Stomach (tissue), 9 donors: ENCODE measurements around the gene HSPA1L. TPM values are rescaled to one million over a fixed set of nuclear protein-coding genes. Genes with fewer than 3 reads are reported as not detected.

Source experiments
- DNase-seq, 2 donors: peaks; one replicate each; pipeline versions ENCODE4 v3.0.0 to v3.0.0-alpha.2; 2013 to 2019
- H3K27ac ChIP-seq, 5 donors: fragments of 200-600 bp in 4 of 5; sonication (generic) in 4 of 5; one replicate each; pipeline ENCODE4 v1.5.1; 2013 to 2019; ENCODE audit warnings: mild to moderate bottlenecking in 1 of 5, moderate library complexity in 1 of 5
- H3K27me3 ChIP-seq, 3 donors: fragments of 200-600 bp; sonication (generic); one replicate each; pipeline ENCODE4 v1.5.1; 2017 to 2019; ENCODE audit warnings: mixed run types in 1 of 3
- H3K36me3 ChIP-seq, 4 donors: fragments of 200-600 bp; sonication (generic); 1 replicate in 3 of 4; 2 replicates in 1 of 4; pipeline ENCODE4 v1.5.1; 2016 to 2019
- H3K4me1 ChIP-seq, 4 donors: fragments of 200-600 bp; sonication (generic); one replicate each; pipeline ENCODE4 v1.5.1; 2016 to 2019
- H3K4me3 ChIP-seq, 4 donors: fragments of 200-600 bp; sonication (generic) in 3 of 4; one replicate each; pipeline ENCODE4 v1.5.1; 2016 to 2019; ENCODE audit warnings: mild to moderate bottlenecking in 1 of 4
- H3K9me3 ChIP-seq, 4 donors: fragments of 200-600 bp; sonication (generic); one replicate each; pipeline ENCODE4 v1.5.1; 2016 to 2019
- EP300 ChIP-seq: sonication (generic); formaldehyde crosslinking; IDR thresholded peaks from one replicate; pipeline ENCODE4 v1.6.1; 2017; ENCODE audit warnings: antibody characterized with exemption
- POLR2A ChIP-seq, 4 donors: fragments of 450-650 bp; IDR thresholded peaks; one replicate each; pipeline ENCODE4 v1.6.1; 2016; ENCODE audit warnings: antibody characterized with exemption in 4 of 4, control low read depth in 2 of 4, mild to moderate bottlenecking in 1 of 4, moderate library complexity in 1 of 4
- POLR2AphosphoS5 ChIP-seq, 3 donors: sonication (generic); formaldehyde crosslinking; IDR thresholded peaks; one replicate each; pipeline ENCODE4 v1.6.1; 2016; ENCODE audit warnings: antibody characterized with exemption in 3 of 3
- WGBS, 5 donors: extraction: QIAGEN DNeasy Blood & Tissue Kit in 3 of 5; methylation state at CpG; one replicate each; pipeline versions ENCODE4 v1.1.5 to v1.1.7; 2013 to 2018; 5-methylcytosine and 5-hydroxymethylcytosine counted together
- intact Hi-C: fragments of 100-400 bp; cut with DNase I; formaldehyde crosslinking; loops from one replicate; pipeline ENCODE4 v1.15.1; 2023; ENCODE audit warnings: low total_unique reads
- polyA plus RNA-seq, 3 donors: library from polyadenylated mRNA; stranded (reverse); fragments of 200-250 nt; gene quantifications; one replicate each; pipeline ENCODE4 v1.2.3, GENCODE V29; 2013
- total RNA-seq, 5 donors: library from RNA; depleted of rRNA; stranded (reverse); fragments of >200 nt; gene quantifications; one replicate each; pipeline versions ENCODE4 v1.1.0 to v1.2.3, GENCODE V29; 2014 to 2016
- TF ChIP-seq, protein P1 (sequence below), 7 experiments: fragments of 450-650 bp in 4 of 7; fragments of 200-600 bp in 3 of 7; sonication (generic) in 3 of 7; IDR thresholded peaks; one replicate each; pipeline ENCODE4 v1.5.1; 2016 to 2019; ENCODE audit warnings: antibody characterized with exemption in 7 of 7, control low read depth in 2 of 7, mild to moderate bottlenecking in 1 of 7
- donor health status: healthy with polysubstance abuse.
- donor health status: Bipolar disorder and iron deficiency.
- donor health status: healthy.

HSPA1L gene
- total and polyA plus RNA-seq, 8 donors = 0.46 to 1.7 (median 0.98) TPM; not detected in 3

DNA sequence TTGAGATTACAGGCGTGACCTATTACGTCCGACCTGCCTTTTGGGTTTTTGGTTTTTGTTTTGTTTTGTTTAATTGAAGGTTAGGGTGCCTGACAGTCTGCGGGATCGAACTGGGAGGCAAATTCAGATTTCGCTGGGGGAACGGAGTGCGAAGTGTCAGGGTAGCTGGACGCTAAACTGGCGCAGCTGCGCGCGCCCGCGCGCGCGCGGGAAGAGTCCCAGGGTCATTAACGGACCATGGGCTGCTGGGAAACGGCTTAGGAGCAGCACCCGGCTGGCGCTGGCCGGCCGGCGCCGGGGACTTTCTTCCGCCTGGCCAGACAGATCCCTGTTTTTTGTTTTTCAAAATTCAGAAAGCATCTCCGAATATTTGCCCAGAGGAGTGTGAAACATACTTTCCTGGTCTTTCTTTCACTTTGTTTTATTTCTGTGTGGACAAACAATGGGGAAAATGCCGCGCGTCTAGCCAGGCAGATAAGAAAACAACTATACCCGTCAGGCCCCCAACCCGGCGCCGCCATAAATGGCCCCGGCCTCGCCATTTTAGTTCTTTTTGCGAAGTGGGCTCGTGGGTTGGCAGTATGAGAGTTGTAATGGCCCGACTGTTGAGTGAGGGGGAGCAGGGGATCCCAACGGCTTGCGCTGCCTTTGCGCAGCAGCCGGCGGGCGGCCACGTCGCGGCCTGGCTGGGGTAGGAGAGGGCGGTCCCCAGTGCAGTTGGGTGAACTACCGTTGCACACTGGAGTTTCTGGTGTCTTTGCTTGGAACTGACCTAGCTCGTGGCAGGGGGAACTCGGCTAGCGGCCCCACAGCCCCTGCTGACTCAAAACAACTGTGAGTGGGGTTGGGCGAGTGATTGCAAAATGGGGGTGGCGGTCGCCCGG, 19.5 kb upstream of the HSPA1L start:
- H3K9me3 ChIP-seq = no peaks in the 10 kb centered on the region
- peaks cover 46 to 79% (median 71%) of the 10 kb centered on the region in 4 donors for H3K4me1 ChIP-seq
- peak overlapping the region; percentile 81 to 96 (median 88) for H3K4me3 ChIP-seq
- intact Hi-C loops = no loop called here
- DNase-seq = peak; percentile 87 to 96
- 0 to 1% (median 1%) methylated on average over 39 to 59 of the region's 59 CpGs for WGBS, 5 donors
- peaks cover 25 to 33% (median 31%) of the 10 kb centered on the region in 4 donors for H3K36me3 ChIP-seq
- peak overlapping the region; percentile 94 to 97 (median 96) for H3K27ac ChIP-seq
- TF ChIP-seq EP300 = no peak
- TF ChIP-seq POLR2AphosphoS5 (IDR thresholded peaks at IDR 0.05) = peak in 2 of 3 donors; percentile 53 to 84
- TF ChIP-seq, protein P1, sequence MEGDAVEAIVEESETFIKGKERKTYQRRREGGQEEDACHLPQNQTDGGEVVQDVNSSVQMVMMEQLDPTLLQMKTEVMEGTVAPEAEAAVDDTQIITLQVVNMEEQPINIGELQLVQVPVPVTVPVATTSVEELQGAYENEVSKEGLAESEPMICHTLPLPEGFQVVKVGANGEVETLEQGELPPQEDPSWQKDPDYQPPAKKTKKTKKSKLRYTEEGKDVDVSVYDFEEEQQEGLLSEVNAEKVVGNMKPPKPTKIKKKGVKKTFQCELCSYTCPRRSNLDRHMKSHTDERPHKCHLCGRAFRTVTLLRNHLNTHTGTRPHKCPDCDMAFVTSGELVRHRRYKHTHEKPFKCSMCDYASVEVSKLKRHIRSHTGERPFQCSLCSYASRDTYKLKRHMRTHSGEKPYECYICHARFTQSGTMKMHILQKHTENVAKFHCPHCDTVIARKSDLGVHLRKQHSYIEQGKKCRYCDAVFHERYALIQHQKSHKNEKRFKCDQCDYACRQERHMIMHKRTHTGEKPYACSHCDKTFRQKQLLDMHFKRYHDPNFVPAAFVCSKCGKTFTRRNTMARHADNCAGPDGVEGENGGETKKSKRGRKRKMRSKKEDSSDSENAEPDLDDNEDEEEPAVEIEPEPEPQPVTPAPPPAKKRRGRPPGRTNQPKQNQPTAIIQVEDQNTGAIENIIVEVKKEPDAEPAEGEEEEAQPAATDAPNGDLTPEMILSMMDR (IDR thresholded peaks at IDR 0.05) = no peak
- peak in 1 of 4 donors; percentile 31 for TF ChIP-seq POLR2A (IDR thresholded peaks at IDR 0.05)
- H3K27me3 ChIP-seq = no peaks in the 10 kb centered on the region

DNA sequence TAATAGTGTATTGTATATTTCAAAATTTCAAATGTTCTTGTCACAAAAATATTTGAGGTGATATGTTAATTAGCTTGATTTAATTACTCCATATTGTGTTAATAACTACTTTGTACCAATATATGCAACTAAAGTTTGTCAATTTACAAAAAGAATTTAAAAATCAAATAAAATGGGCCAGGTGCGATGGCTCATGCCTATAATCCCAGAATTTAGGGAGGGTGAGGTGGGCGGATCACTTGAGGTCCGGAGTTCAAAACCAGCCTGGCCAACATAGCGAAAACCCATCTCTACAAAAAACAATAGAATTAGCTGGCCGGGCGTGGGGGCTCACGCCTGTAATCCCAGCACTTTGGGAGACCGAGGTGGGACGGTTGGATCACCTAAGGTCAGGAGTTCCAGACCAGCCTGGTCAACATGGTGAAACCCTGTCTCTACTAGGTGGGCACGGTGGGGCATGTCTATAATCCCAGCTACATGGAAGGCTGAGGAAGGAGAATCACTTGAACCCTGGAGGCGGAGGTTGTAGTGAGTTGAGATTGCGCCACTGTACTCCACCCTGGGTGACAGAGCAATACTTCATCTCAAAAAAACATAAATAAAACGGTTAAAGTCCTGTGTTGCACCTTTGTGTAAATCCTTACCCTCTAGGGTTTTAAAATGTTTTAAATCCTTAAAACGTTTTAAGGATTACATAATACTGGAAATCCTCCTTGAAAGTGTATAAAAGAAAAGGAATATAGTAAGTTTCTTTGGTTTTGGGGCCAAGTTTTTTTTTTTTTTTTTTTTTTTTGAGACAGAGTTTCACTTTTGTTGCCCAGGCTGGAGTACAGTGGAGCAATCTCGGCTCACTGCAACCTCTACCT, 16.5 kb upstream of the HSPA1L start:
- 68 to 76% (median 71%) methylated on average over 15 of the region's 15 CpGs for WGBS, 5 donors
- peaks cover 0 to 3% (median under 1%) of the 10 kb centered on the region in 4 donors for H3K36me3 ChIP-seq
- TF ChIP-seq POLR2A (IDR thresholded peaks at IDR 0.05) = no peak
- TF ChIP-seq EP300 = no peak
- TF ChIP-seq POLR2AphosphoS5 (IDR thresholded peaks at IDR 0.05) = peak in 1 of 3 donors; percentile 11
- TF ChIP-seq, protein P1 (IDR thresholded peaks at IDR 0.05) = no peak
- intact Hi-C loops = no loop called here
- peak overlapping the region; percentile 59 to 76 (median 66) for H3K4me3 ChIP-seq
- H3K27me3 ChIP-seq = no peaks in the 10 kb centered on the region
- peak overlapping the region; percentile 8 to 97 (median 96) for H3K27ac ChIP-seq
- no peaks in the 10 kb centered on the region for H3K9me3 ChIP-seq
- DNase-seq = no peak
- H3K4me1 ChIP-seq = peaks cover 29 to 53% (median 47%) of the 10 kb centered on the region in 4 donors

DNA sequence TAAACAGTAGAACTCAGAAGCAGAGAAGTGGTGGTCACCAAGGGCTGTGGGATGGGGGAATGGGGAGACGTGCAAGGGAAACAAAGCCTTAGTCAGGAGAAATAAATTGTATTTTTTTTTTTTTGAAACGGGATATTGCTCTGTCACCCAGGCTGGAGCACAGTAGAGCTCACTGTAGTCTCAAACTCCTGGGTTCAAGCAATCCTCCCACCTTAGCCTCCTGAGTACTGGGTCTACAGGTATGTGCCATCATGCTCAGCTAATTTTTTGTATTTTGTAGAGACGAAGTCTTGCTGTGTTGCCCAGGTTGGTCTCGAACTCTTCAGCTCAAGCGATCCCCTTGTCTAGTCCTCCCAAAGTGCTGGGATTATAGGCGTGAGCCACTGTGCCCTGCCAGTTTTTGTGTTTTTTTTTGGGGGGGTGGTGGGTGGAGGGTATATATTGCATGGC, 15.8 kb upstream of the HSPA1L start:
- peaks cover 29 to 53% (median 47%) of the 10 kb centered on the region in 4 donors for H3K4me1 ChIP-seq
- H3K9me3 ChIP-seq = no peaks in the 10 kb centered on the region
- H3K4me3 ChIP-seq = peak overlapping the region; percentile 59 to 76 (median 66)
- TF ChIP-seq, protein P1 (IDR thresholded peaks at IDR 0.05) = no peak
- TF ChIP-seq POLR2A (IDR thresholded peaks at IDR 0.05) (no peak), EP300 (no peak), POLR2AphosphoS5 (IDR thresholded peaks at IDR 0.05) (no peak)
- H3K36me3 ChIP-seq = no peaks in the 10 kb centered on the region
- H3K27me3 ChIP-seq = no peaks in the 10 kb centered on the region
- DNase-seq = peak in 1 of 2 donors; percentile 30
- intact Hi-C loops = no loop called here
- H3K27ac ChIP-seq = peak overlapping the region; percentile 84 to 97 (median 94)
- 25 to 48% (median 37%) methylated on average over 6 of the region's 6 CpGs for WGBS, 5 donors
